Brain microvascular endothelial cell (primary cell): Measurements from ENCODE around the gene CDC42BPA.

Source experiments
- DNase-seq: peaks from one replicate; pipeline ENCODE4 v3.0.0-alpha.2; 2020
- H3K27ac ChIP-seq: fragments of 250-450 bp; sonication (Bioruptor Pico); 2 replicates; pipeline ENCODE4 v1.5.1; 2020; ENCODE audit warnings: mild to moderate bottlenecking, moderate library complexity
- H3K27me3 ChIP-seq: fragments of 250-450 bp; sonication (Bioruptor Pico); replicated peaks from 2 replicates; pipeline ENCODE4 v1.5.1; 2020; ENCODE audit warnings: mild to moderate bottlenecking
- H3K36me3 ChIP-seq: fragments of 250-450 bp; sonication (Bioruptor Pico); replicated peaks from 2 replicates; pipeline ENCODE4 v1.5.1; 2020; ENCODE audit warnings: mild to moderate bottlenecking
- H3K4me3 ChIP-seq: 2 replicates; pipeline ENCODE4 v1.5.1; 2011; ENCODE audit warnings: low read depth, mild to moderate bottlenecking, control low read depth, low read length, moderate library complexity
- in situ Hi-C: cut with HindIII; loops from 2 replicates; pipeline ENCODE4 v1.10.0; 2017; ENCODE audit warnings: low sequenced_read_pairs, low pct_ligation_motif_present
- TF ChIP-seq, protein P1 (sequence below): IDR thresholded peaks from 2 replicates; pipeline ENCODE4 v1.5.1; 2011; ENCODE audit warnings: low read depth, mild to moderate bottlenecking, moderate library complexity, low read length, control low read depth, inconsistent platforms; ENCODE audit errors: missing control alignments

CDC42BPA gene

DNA sequence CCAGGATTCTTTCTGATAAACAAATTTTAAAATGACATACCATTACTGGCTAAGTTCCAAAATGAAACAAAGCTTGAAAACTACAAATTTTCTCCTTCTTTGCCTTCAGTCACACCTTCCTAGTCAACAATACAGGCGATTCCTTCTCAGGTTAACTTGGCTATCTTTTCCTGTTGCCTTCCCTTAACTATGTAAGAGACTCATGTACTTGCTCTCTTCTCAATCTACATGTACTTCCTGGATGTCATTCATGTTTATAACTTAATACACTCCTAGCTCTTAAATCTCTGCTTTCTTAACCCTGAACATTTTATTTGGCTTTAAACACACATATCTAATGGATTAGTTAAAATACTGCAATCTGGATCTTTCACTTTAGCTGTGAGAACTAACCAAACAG, 281.2 kb downstream of the CDC42BPA start:
- Histone ChIP-seq H3K36me3 (peaks cover 20% of the 10 kb centered on the region), H3K27me3 (no peaks in the 10 kb centered on the region), H3K27ac (no peak overlapping the region), H3K4me3 (no peak overlapping the region)
- no peak for DNase-seq
- in situ Hi-C loops = no loop called here
- TF ChIP-seq, protein P1, sequence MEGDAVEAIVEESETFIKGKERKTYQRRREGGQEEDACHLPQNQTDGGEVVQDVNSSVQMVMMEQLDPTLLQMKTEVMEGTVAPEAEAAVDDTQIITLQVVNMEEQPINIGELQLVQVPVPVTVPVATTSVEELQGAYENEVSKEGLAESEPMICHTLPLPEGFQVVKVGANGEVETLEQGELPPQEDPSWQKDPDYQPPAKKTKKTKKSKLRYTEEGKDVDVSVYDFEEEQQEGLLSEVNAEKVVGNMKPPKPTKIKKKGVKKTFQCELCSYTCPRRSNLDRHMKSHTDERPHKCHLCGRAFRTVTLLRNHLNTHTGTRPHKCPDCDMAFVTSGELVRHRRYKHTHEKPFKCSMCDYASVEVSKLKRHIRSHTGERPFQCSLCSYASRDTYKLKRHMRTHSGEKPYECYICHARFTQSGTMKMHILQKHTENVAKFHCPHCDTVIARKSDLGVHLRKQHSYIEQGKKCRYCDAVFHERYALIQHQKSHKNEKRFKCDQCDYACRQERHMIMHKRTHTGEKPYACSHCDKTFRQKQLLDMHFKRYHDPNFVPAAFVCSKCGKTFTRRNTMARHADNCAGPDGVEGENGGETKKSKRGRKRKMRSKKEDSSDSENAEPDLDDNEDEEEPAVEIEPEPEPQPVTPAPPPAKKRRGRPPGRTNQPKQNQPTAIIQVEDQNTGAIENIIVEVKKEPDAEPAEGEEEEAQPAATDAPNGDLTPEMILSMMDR = no peak

DNA sequence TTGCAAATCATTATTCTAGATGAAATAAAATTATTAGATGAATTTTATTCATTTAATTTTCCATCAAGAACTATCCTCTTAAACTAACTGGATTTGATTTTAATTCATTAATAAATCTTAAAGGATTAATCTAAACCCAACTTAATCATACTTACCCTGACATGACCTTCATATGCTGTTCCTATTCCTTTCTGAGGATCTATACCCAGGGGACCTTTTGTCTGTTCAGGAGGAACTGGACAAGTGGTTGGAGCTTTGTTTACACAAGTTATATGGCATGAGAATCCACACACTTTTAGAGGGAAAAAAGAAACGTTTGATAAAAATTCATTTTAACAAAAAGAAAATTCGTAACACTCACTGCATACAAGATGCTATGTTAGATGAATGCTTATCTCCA, 283.0 kb downstream of the CDC42BPA start:
- Histone ChIP-seq H3K4me3 (no peak overlapping the region), H3K36me3 (peaks cover 20% of the 10 kb centered on the region), H3K27me3 (no peaks in the 10 kb centered on the region), H3K27ac (no peak overlapping the region)
- DNase-seq = no peak
- in situ Hi-C loops = no loop called here
- TF ChIP-seq, protein P1 = no peak

DNA sequence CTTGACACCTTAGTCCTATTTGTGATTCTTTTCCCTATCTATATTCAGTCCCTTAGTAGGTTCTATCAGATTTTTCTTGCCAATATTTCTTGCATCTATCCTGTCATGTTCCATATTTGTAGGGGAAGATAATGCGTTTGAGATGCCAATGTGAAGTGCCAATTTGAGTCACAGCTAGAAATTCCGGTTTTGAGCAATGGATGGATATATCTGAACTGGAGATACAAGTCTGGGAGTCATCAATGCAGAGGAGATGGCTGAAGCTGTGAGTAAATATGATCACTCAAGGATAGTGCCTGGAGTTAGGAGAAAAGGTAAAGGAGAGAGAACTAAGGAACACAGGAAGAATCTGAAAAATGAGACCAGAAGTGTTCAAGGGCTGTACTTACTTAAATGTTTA, 284.4 kb downstream of the CDC42BPA start:
- TF ChIP-seq, protein P1 = no peak
- H3K27ac ChIP-seq = no peak overlapping the region
- H3K27me3 ChIP-seq = no peaks in the 10 kb centered on the region
- no peak for DNase-seq
- H3K4me3 ChIP-seq = no peak overlapping the region
- in situ Hi-C loops = no loop called here
- H3K36me3 ChIP-seq = peaks cover 21% of the 10 kb centered on the region

DNA sequence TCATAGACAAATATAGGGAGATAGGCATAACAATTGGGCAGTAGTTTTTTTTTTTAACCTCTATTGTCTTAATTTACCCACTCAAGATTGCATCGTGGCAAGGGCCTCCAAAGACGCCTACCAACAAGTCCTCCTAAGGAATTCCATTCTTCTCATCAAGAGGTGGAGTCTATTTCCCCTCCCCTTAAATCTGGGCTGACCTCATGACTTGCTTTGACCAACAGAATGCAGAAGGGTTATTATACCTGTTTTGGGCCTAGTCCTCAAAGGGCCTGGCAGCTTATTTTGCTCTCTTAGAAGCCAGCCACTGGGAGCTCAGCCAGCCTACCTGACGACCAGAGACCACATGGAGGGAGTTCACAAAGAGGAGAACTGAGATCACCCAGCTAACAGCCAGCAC, 285.9 kb downstream of the CDC42BPA start:
- H3K36me3 ChIP-seq = peaks cover 21% of the 10 kb centered on the region
- no peak overlapping the region for H3K27ac ChIP-seq
- TF ChIP-seq, protein P1 = no peak
- H3K27me3 ChIP-seq = no peaks in the 10 kb centered on the region
- DNase-seq = no peak
- in situ Hi-C loops = no loop called here
- no peak overlapping the region for H3K4me3 ChIP-seq

DNA sequence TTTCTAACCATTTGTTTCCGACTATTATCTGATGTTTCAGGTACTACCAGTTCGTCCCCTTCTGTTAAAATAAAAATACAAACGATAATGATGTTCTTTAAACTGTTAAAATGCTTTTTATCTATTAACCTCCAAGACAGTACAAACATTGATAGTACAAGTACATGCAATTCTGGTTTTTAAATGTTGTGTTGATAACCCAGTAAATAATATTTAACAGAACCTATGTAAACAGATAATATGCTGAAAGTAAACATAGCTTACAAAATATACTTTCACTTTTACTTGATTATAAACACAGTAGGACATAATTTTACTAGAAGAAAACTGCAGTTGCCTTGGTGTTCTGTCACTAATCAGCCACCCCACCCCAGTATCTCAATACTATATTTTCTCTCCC, 301.3 kb downstream of the CDC42BPA start:
- in situ Hi-C loops = no loop called here

DNA sequence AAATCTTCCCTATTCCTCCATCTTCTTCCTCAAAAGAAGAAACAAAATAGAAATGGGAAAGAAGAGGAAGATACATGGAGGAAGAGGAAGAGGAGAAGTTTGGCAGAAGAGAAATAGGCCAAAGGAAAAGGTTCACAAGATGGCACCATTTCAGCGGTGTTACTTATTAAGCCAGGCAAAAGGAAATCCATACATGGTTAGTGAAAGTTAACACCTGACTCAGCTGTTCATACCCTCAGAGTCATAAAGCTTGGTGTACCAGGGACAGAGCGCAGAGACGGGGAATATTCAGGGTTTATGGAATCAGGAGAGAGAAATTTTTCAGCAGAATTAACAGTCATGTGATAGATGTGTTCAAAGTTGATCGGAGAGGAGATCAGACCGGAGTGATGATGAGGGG, 307.6 kb downstream of the CDC42BPA start:
- in situ Hi-C loops = no loop called here
- TF ChIP-seq, protein P1 = no peak
- Histone ChIP-seq H3K4me3 (no peak overlapping the region), H3K36me3 (peaks cover under 1% of the 10 kb centered on the region), H3K27ac (no peak overlapping the region), H3K27me3 (no peaks in the 10 kb centered on the region)
- no peak for DNase-seq

More for the DNA sequence above, 301.3 kb downstream of the CDC42BPA start:
- H3K27ac ChIP-seq = no peak overlapping the region
- H3K27me3 ChIP-seq = no peaks in the 10 kb centered on the region
- peaks cover 23% of the 10 kb centered on the region for H3K36me3 ChIP-seq
- no peak for DNase-seq
- no peak overlapping the region for H3K4me3 ChIP-seq
- TF ChIP-seq, protein P1 = no peak
